Dendritic cell treated with granulocyte-macrophage colony-stimulating factor and Interleukin-4, amounts not matched to agents 40 ng/mL and 50 ng/mL, for 4 days (primary cell): ENCODE measurements around the gene IL17REL.

Experiments
- H3K27ac Mint-ChIP-seq: one replicate; pipeline ENCODE4 v1.8.0; 2022; ENCODE audit warnings: mild to moderate bottlenecking, mixed read lengths
- H3K27me3 Mint-ChIP-seq: one replicate; pipeline ENCODE4 v1.8.0; 2022; ENCODE audit warnings: mild to moderate bottlenecking, mixed read lengths
- H3K36me3 Mint-ChIP-seq: one replicate; pipeline ENCODE4 v1.8.0; 2022; ENCODE audit warnings: low read depth, mixed read lengths
- H3K4me1 Mint-ChIP-seq: one replicate; pipeline ENCODE4 v1.8.0; 2022; ENCODE audit warnings: low read depth, mixed read lengths
- H3K4me3 Mint-ChIP-seq: one replicate; pipeline ENCODE4 v1.8.0; 2022; ENCODE audit warnings: mild to moderate bottlenecking, moderate library complexity, mixed read lengths
- H3K9me3 Mint-ChIP-seq: one replicate; pipeline ENCODE4 v1.8.0; 2022; ENCODE audit warnings: mixed read lengths
- intact Hi-C: fragments of 100-400 bp; cut with micrococcal nuclease; formaldehyde crosslinking; loops from one replicate; pipeline ENCODE4 v1.15.0; 2022

Gene IL17REL

DNA sequence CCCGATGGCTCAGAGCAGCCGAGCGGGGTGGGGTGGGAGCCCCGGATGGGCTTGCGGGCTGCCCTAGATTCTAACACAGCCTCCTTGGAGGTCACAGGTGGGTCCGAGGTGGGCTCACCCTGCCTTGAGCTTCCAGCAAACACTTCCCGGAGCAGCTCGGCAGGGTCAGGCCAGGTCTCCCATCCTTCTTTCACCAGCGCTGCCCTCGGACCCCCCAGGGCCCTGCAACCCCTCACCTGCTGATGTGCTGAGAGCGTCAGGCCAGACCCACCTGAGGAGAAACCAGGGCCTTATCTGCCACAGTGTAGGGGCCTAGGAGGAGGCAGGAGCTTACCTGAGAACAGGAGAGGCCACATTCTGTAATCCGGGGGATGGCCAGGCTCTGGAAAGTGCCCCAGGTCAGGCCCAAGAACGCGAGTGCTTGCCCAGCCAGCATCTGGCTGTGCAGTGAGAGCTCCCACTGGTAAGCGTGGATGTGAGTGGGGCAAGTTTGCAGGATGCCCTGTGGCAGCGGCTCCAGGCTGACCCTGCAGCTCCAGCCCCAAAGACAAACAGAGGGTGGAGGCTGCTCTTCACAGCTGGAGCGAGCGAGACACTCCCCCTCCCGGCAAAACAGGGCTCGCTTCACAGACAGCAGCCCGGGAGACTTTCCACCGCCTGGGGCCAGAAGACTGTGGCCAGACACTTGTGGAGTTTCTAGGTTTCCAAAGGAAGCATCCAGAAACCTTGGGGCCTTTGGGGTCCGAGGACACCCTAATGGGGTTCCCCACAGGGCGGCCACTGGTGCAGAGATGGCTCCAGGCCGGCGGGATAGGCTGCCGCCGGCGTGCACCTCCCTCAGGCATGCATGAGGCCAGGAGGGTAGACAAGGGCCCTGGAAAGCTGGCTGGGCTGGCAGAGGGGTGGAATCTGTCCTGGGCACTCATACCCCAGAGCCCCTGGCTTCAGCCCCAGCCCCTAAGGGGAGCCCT is at the start of gene IL17REL:
TSS of gene IL17REL (minus strand) at position 555 of the 971 bp plus-strand sequence. CDS start at position 436, 119 bp downstream.
- intact Hi-C loops = no loop called here
- Mint-ChIP-seq H3K9me3 (no peaks in the 10 kb centered on the region), H3K4me1 (peaks cover 9% of the 10 kb centered on the region), H3K36me3 (no peaks in the 10 kb centered on the region), H3K27me3 (peaks cover 80% of the 10 kb centered on the region), H3K27ac (no peak within 1 kb of the TSS), H3K4me3 (no peak within 1 kb of the TSS)

DNA sequence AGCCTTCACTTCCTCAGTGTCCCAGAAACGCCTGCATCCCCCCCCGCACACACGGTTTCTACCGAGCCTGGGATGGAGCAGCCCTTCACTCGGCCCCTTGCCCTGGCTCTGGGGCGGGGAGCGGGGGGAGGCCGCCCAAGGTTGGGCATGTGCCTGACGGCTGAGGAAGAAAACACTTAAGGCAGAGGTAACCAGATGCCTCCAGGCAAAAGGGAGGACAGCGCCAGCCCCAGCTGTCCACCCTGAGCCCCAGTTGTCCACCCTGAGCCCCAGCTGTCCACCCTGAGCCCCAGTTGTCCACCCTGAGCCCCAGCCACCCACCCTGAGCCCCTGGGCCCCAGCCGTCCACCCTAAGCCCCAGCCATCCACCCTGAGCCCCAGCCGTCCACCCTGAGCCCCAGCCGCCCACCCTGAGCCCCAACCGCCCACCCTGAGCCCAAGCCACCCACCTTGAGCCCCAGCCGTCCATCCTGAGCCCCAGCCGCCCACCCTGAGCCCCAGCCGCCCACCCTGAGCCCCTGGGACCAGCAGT is 49.3 kb upstream of the IL17REL start:
- Mint-ChIP-seq H3K27me3 (peaks cover 33% of the 10 kb centered on the region), H3K36me3 (no peaks in the 10 kb centered on the region), H3K27ac (no peak overlapping the region), H3K4me3 (no peak overlapping the region), H3K9me3 (no peaks in the 10 kb centered on the region), H3K4me1 (peaks cover 11% of the 10 kb centered on the region)
- intact Hi-C loops = no loop called here

DNA sequence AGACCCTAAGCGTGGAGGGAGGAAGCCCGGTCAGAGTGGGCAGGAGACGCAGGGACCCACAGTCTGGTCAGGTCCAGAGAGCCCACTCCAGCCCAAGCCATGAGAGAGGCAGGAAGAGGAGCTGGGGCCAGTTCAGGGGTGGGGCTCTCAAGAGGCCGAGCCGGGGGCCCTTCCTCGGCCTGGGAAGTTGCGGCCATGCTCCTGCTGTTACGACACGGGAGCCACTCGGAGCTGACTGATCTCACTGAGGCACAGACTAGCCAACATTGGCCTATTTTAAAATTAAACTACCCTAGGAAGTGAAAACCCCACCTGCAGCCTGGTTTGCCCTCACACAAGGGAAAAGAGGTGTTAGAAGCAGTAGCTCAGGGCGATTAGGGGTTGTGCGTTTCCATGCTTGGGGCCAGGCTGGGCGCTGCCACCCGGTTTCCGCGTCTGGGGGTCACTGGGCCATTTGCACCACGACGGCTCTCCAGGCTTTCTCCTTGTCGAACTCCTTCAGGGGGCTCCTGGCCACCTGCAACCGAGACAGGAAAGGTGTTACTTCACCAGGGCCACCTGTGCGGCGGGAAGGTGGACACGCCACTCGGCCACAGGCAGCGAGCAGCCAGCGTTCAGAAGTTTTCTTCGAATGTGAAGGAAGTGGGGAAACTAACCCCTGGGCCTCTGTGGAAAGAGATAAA is 48.7 kb upstream of the IL17REL start:
- Mint-ChIP-seq H3K36me3 (no peaks in the 10 kb centered on the region), H3K27me3 (peaks cover 36% of the 10 kb centered on the region), H3K9me3 (no peaks in the 10 kb centered on the region), H3K4me1 (peaks cover 11% of the 10 kb centered on the region), H3K27ac (no peak overlapping the region), H3K4me3 (no peak overlapping the region)
- intact Hi-C loops = no loop called here

DNA sequence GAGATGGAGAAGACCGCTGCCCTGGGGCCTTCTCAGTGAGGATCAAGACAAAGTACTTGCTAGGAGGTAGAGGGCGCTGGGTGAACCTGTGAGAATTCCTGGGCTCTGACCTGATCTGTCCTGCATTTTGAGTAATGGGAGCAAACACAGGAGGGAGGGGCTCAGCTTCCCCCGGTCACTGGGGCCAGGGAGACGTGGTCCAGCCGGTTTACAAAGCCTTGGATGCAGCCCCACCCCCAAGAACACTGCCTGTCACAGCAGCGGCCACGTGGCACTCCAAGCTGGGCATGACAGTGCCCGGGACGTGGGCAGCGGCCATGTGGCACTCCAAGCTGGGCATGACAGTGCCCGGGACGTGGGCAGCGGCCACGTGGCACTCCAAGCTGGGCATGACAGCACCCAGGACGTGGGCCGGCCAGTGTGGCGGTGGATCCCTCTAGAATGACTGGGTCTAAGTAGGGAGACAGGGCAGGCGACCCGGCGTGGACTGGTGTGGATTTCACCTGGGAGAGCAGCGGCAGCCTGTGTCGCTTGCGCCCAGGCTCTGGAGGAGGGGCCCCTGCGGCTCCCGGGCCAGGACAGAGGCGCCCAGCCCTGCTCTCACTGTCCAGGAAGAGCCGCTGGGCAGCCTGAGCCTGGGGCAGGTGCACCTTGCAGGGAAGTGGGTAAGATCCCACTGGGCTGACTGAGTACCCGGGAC is 48.0 kb upstream of the IL17REL start:
- Mint-ChIP-seq H3K4me3 (no peak overlapping the region), H3K27me3 (peaks cover 39% of the 10 kb centered on the region), H3K27ac (no peak overlapping the region), H3K9me3 (no peaks in the 10 kb centered on the region), H3K36me3 (no peaks in the 10 kb centered on the region), H3K4me1 (peaks cover 11% of the 10 kb centered on the region)
- intact Hi-C loops = no loop called here

DNA sequence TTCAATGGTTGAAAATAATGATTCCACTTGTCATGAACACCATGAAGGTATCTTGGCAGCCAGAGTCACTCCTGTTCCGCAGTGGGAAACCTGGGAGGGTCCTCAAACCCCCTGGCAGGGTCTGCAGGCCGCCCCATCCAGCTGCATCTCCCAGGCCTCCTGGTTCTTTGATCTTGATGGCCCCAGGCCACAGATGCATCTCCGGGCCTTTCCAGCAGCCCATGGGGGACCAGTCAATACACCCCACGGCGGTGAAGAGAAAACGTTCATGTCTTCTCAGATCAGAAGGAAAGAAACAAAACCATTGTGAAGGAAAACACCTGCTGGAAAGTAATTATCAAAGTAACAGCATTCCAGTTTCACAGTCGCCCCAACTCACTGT is 47.3 kb upstream of the IL17REL start:
- intact Hi-C loops = no loop called here
- Mint-ChIP-seq H3K36me3 (no peaks in the 10 kb centered on the region), H3K27me3 (peaks cover 43% of the 10 kb centered on the region), H3K27ac (no peak overlapping the region), H3K4me3 (no peak overlapping the region), H3K4me1 (peaks cover 11% of the 10 kb centered on the region), H3K9me3 (no peaks in the 10 kb centered on the region)

DNA sequence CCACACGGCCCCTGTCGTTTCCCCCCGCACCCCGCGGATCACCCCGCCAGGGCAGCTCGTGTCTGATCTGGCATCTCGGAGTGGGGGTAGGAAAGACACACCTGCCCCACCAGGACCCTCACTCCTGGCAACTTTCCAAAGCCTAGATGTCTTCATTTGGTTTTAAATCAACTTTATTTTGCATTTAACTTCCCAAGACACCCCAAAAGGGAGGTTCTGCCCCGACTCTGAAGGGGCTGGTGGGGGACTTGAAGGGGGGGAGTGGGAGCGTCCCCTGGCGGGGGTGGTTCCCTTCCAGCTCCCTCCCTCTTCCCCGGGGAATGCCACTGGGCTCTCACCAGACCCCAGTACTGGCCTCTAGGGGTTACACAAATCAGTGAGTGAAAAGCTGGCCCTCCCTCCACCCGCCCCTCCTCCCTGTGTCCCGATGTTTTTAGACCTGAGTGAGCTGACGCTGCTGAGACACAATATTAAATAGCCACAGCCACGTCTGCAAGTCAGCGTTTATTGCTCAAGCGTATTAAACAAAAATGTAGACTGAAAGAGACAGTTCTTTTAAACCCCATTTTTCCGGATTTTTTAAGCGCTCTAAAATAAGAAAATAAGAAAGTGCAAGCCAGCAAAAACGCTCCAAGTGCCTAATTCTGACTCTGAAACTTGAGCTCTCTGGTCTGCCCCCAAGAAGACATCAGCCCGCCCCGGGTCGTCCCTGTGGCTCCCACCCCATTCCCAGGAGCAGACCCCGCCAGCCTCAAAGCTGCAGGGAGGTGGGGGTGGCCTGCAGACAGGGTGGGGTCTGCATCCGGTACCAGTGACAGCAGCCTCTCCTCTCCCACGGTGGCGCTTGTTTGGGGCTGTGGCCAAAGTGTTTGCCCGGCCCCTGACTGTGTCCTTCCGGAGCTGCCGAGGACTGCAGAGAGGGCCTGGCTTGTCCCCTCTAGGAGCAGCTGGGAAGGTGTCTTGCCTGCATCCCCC is 46.6 kb upstream of the IL17REL start:
- peaks cover 1% of the 10 kb centered on the region for H3K9me3 Mint-ChIP-seq
- peaks cover 47% of the 10 kb centered on the region for H3K27me3 Mint-ChIP-seq
- H3K27ac Mint-ChIP-seq = no peak overlapping the region

DNA sequence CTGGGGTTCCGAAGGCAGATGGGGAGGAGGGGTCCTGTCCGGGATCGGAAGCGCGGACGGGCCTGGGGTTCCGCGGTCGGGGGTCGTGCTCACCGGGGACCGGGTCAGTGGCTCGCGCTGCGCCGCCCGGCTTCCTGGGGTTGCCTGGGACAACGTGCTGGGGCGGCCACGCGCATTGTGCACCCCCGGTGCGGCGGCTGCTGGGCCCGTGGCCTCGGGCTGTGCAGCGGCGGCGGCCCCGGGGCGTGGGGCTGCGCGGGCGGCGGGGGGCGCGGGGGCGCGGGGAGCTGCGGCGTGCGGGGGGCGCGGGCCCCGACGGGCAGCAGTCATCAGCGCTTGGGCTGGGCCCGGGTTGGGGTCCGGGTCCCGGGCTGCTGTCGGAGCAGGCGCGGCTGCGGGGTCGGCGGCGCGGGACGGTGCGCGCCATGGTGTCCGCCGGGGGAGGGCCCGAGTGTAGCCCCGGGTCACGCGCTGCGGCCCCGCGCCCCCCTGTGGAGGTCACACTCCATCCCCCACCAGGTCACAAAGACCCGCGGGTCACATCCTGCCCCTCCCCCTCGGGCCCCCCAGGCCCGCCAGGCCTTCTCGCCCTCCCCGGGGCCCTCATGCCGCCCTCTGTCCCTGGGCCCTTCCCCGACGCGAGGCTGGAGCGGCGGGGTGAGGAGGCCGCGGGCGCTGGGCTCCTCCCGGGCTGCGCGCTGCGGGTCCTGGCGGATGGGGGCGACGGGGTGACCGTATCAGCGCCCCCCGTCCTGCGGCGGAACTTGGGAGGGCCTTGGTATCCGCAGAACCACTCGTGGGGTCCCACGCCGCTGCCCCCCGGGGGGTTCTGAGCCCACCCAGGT is 45.7 kb upstream of the IL17REL start, which contains the start of gene TTLL8:
TSS of gene TTLL8 (minus strand) at position 238 of the 845 bp plus-strand sequence.
- Mint-ChIP-seq H3K27ac (no peak within 1 kb of the TSS), H3K9me3 (peaks cover 9% of the 10 kb centered on the region), H3K27me3 (peaks cover 53% of the 10 kb centered on the region), H3K4me3 (no peak within 1 kb of the TSS), H3K4me1 (peaks cover 11% of the 10 kb centered on the region), H3K36me3 (no peaks in the 10 kb centered on the region)
- intact Hi-C loops = no loop called here

More for the DNA sequence above, 46.6 kb upstream of the IL17REL start:
- no peaks in the 10 kb centered on the region for H3K36me3 Mint-ChIP-seq
- no peak overlapping the region for H3K4me3 Mint-ChIP-seq
- H3K4me1 Mint-ChIP-seq = peaks cover 11% of the 10 kb centered on the region
- intact Hi-C loops = no loop called here

DNA sequence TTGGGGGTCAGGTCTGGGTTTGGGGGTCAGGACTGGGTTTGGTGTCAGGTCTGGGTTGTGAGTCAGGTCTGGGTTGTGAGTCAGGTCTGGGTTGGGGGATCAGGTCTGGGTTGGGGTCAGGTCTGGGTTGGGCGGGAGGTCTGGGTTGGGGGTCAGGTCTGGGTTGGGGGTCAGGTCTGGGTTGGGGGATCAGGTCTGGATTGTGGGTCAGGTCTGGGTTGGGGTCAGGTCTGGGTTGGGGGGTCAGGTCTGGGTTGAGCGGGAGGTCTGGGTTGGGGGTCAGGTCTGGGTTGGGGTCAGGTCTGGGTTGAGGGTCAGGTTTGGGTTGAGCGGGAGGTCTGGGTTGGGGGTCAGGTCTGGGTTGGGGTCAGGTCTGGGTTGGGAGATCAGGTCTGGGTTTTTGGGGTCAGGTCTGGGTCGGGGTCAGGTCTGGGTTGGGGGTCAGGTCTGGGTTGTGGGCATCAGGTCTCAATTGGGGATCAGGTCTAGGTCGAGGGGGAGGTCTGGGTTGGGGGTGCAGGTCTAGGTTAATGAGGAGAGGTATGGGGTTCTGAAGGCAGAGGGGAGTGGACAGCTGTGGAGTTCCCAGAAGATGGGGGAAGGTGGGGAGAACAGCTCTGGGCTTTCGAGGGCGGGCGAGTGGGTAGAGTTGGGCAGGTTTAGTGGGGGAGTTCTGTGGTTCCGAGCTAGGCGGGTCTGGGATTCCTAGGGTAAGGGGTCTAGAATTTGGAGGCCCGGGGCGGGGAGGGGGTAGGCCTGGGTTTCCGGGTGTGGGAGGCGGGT is 44.9 kb upstream of the IL17REL start:
- Mint-ChIP-seq H3K36me3 (no peaks in the 10 kb centered on the region), H3K4me1 (peaks cover 11% of the 10 kb centered on the region), H3K9me3 (peaks cover 9% of the 10 kb centered on the region), H3K27ac (no peak overlapping the region), H3K4me3 (no peak overlapping the region), H3K27me3 (peaks cover 53% of the 10 kb centered on the region)
- intact Hi-C loops = no loop called here

DNA sequence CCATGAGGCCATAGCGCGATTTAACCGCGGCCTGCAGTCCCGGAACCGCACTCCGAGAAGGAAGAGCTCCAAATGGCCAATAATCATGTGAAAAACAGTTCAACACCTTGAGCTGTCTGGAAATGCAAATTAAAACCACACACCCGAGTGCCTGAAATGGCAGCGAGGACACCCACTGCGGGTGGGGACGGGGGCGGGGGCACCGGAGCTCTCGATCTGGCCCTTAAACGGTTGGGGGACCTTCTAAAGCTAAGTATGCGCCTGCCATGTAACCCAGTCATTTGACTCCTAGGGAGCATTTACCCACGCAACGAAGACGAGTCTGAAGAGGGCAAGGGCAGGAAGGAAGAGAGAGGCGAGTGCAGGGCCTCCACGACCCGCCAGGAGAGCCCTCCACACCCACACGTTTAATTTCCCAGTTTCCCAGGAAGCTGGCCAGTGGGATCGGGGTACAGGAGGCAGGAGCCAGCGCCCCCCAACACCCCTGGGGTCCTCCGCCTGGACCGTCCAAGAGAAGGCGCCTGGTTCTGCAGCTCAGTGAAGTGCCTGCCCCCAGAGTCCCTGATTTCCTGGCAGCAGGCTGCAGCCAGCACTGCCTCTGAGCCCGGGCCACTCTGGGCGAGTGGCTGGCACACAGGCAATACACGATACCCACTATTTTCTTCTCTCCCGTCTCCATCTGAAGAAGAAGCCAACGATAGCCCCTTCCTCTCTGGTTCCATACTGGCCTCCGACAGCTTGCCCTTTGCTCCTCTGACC is 43.8 kb upstream of the IL17REL start:
- peaks cover 8% of the 10 kb centered on the region for H3K4me1 Mint-ChIP-seq
- peaks cover 9% of the 10 kb centered on the region for H3K9me3 Mint-ChIP-seq
- H3K27ac Mint-ChIP-seq = no peak overlapping the region
- peaks cover 52% of the 10 kb centered on the region for H3K27me3 Mint-ChIP-seq
- no peak overlapping the region for H3K4me3 Mint-ChIP-seq
- intact Hi-C loops = no loop called here
- no peaks in the 10 kb centered on the region for H3K36me3 Mint-ChIP-seq

DNA sequence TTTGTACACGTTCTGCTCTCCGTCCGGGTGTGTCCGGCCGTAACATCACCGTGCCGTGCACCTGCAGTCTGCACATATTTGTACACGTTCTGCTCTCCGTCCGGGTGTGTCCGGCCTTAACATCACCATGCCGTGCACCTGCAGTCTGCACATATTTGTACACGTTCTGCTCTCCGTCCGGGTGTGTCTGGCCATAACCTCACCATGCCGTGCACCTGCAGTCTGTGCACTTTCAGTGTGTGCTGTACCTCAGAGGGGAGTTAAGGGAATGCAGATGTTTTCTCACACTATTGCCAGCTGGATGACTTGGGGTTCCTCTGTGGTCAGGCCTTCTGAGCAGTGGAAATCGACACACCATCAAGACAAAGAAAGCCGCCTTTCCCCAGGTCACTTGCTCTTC is 41.3 kb upstream of the IL17REL start:
- Mint-ChIP-seq H3K9me3 (peaks cover 9% of the 10 kb centered on the region), H3K27me3 (peaks cover 36% of the 10 kb centered on the region), H3K36me3 (no peaks in the 10 kb centered on the region), H3K4me1 (no peaks in the 10 kb centered on the region), H3K4me3 (no peak overlapping the region), H3K27ac (no peak overlapping the region)
- intact Hi-C loops = no loop called here

DNA sequence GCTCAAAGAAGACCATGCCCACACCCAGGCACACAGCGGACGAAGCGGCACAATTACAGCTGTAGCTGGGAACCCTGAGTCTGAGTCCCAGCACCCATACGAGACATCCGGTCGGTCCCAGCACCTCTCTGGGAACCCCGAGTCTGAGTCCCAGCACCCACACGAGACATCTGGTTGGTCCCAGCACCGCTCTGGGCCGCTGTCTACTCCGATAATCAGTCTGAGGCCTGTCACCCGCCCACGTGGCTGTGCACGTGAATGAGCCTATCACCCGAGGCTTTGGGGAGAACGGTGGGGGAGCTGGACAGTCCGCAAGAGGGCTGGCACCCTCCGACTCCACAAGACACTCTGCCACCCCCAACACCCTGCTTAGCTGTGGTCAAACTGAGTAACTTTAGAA is 39.4 kb upstream of the IL17REL start:
- intact Hi-C loops = no loop called here
- no peaks in the 10 kb centered on the region for H3K36me3 Mint-ChIP-seq
- H3K4me3 Mint-ChIP-seq = no peak overlapping the region
- H3K9me3 Mint-ChIP-seq = peaks cover 9% of the 10 kb centered on the region
- no peak overlapping the region for H3K27ac Mint-ChIP-seq
- peaks cover 23% of the 10 kb centered on the region for H3K27me3 Mint-ChIP-seq
- no peaks in the 10 kb centered on the region for H3K4me1 Mint-ChIP-seq
